Osteocyte (in vitro differentiated cells): ENCODE results near the gene EEF1A2. TPM values are rescaled to one million over a fixed set of nuclear protein-coding genes. Genes with fewer than 3 reads are reported as not detected.

Source experiments
- DNase-seq: peaks from one replicate; pipeline ENCODE4 v3.0.0; 2021; ENCODE audit warnings: mixed read lengths; ENCODE audit not compliant: unreplicated experiment; ENCODE audit errors: extremely low spot score
- H3K27ac Mint-ChIP-seq: one replicate; pipeline ENCODE4 v1.8.0; 2021; ENCODE audit warnings: mild to moderate bottlenecking, mixed read lengths; ENCODE audit not compliant: unreplicated experiment
- H3K27me3 Mint-ChIP-seq: one replicate; pipeline ENCODE4 v1.8.0; 2021; ENCODE audit warnings: mixed read lengths; ENCODE audit not compliant: unreplicated experiment
- H3K36me3 Mint-ChIP-seq: one replicate; pipeline ENCODE4 v1.8.0; 2021; ENCODE audit warnings: mixed read lengths; ENCODE audit not compliant: unreplicated experiment
- H3K4me1 Mint-ChIP-seq: one replicate; pipeline ENCODE4 v1.8.0; 2021; ENCODE audit warnings: mixed read lengths; ENCODE audit not compliant: unreplicated experiment
- H3K4me3 Mint-ChIP-seq: one replicate; pipeline ENCODE4 v1.8.0; 2021; ENCODE audit warnings: mild to moderate bottlenecking, moderate library complexity, mixed read lengths; ENCODE audit not compliant: unreplicated experiment
- H3K9me3 Mint-ChIP-seq: one replicate; pipeline ENCODE4 v1.8.0; 2021; ENCODE audit warnings: mixed read lengths; ENCODE audit not compliant: unreplicated experiment
- total RNA-seq: library from RNA; stranded (reverse); gene quantifications from 2 replicates; pipeline ENCODE4 v1.2.1, GENCODE V29; 2021
- TF ChIP-seq, protein P1 (sequence below): fragments of 200-600 bp; sonication (generic); IDR thresholded peaks from 2 replicates; pipeline ENCODE4 v1.5.0; 2021; ENCODE audit warnings: antibody characterized with exemption, mild to moderate bottlenecking, moderate library complexity

The EEF1A2 gene
- total RNA-seq, 1 donor from 2014 or later, result 0.56 TPM

DNA sequence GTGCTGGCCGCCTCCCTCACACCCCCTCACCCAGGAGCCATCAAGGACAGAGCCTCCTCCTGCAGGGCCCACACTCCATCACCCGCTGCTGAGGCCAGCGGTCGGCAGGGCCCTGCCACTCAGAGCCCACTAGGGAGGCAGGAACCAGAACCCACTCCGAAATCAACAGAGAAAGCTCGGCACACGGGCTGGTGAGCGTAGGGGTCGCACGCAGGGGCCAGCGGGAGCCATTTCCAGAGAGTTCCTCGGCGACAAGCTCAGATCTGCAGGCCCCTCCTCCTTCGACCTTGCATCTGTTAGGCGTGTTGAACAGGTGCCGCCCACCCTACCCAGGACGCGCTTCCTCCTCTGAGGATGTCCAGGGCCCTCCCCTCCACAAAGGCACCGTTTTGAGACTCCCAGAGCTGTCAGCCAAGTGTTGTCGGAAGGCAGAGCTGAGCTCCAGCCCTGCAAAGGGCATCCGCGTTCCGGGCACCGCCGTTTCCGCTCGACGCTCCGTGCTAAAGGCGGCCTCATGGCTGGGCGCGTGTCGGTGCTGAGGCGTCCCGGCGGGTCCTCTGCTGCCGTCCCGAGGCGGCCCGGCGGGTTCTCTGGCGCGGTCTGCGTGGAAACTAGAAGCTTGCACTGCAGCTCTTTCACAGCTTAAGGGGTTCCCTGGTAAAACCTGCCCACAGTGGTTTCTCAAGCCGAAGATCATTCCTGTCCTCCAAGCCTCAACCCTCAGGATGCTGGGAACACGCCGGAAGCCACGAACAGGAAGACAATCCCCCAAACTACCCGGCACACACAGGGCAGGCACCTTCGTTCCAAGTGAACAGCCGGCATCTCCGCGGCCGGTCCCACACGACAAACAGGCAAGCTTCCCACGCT lies 33.3 kb downstream of the EEF1A2 start:
- TF ChIP-seq, protein P1, sequence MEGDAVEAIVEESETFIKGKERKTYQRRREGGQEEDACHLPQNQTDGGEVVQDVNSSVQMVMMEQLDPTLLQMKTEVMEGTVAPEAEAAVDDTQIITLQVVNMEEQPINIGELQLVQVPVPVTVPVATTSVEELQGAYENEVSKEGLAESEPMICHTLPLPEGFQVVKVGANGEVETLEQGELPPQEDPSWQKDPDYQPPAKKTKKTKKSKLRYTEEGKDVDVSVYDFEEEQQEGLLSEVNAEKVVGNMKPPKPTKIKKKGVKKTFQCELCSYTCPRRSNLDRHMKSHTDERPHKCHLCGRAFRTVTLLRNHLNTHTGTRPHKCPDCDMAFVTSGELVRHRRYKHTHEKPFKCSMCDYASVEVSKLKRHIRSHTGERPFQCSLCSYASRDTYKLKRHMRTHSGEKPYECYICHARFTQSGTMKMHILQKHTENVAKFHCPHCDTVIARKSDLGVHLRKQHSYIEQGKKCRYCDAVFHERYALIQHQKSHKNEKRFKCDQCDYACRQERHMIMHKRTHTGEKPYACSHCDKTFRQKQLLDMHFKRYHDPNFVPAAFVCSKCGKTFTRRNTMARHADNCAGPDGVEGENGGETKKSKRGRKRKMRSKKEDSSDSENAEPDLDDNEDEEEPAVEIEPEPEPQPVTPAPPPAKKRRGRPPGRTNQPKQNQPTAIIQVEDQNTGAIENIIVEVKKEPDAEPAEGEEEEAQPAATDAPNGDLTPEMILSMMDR, result no peak
- H3K27ac Mint-ChIP-seq, result no peak overlapping the region
- no peaks in the 10 kb centered on the region for H3K4me1 Mint-ChIP-seq
- no peaks in the 10 kb centered on the region for H3K9me3 Mint-ChIP-seq
- peaks cover 40% of the 10 kb centered on the region for H3K27me3 Mint-ChIP-seq
- H3K4me3 Mint-ChIP-seq, result no peak overlapping the region
- no peak for DNase-seq
- H3K36me3 Mint-ChIP-seq, result no peaks in the 10 kb centered on the region

DNA sequence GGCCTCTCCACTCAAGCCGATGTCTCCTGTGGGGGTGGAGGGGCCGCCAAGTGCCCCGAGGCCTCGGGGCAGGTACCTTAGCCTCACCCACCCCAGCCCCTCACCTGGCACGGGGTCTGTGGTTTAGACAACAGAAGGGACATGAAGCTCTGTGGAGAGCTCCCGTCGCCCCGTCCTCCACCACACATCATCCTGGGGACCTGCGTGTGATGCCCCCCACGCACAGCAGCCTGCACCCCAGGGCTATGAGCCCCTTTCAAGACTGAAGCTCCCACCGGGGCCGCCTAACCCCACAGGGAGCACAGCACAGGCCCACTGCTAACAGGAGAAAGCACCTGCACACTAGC lies 34.6 kb downstream of the EEF1A2 start:
- H3K4me3 Mint-ChIP-seq, result no peak overlapping the region
- H3K4me1 Mint-ChIP-seq, result no peaks in the 10 kb centered on the region
- TF ChIP-seq, protein P1, result no peak

DNA sequence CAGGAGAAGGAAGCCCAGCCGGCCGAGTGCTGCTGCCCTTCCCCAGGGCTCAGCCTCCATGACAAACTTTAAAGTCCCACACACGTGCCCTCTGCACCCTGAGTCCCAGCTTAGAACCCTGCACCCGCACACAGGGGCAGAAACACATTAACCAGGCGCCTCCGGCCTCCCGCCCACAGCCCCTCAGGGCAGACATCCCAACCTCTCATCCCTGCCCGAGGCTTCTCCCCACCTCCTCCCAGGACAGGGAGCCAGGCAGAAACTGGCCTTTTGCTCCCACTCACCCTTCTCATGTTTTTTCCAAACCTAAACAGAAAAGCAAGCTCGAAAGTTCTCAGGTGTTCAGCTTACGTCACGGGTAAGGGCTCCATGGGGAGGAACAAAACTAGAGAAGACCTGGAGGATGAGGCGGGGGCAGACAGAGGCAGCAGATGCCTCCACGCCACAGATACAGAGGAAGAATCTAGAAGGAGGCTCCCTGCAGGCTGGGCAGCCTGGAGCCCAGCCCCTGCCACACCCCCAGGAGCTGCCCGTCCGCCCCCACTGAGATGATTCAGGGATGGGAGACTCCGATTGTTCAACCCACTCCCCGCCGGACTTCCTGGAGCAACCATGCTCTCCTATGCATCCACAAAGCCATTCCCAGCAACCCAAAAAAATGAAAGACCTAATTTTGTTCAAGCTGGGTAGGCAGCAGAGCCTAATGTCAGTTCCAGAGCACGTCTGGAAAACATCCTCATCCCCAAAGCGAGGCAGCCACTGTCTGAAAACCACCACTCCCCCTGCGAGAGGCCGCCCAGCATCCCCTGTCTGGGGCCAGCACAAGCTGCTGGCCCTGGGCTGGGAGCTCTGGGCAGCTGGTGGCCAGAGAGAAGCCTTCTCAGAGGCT lies 35.2 kb downstream of the EEF1A2 start:
- no peak for DNase-seq
- Mint-ChIP-seq H3K4me1 (no peaks in the 10 kb centered on the region), H3K27me3 (peaks cover 30% of the 10 kb centered on the region), H3K9me3 (no peaks in the 10 kb centered on the region), H3K4me3 (no peak overlapping the region), H3K27ac (no peak overlapping the region), H3K36me3 (no peaks in the 10 kb centered on the region)
- TF ChIP-seq, protein P1, result no peak

More for the DNA sequence above, 34.6 kb downstream of the EEF1A2 start:
- no peaks in the 10 kb centered on the region for H3K9me3 Mint-ChIP-seq
- no peak for DNase-seq
- no peaks in the 10 kb centered on the region for H3K36me3 Mint-ChIP-seq
- no peak overlapping the region for H3K27ac Mint-ChIP-seq
- H3K27me3 Mint-ChIP-seq, result peaks cover 33% of the 10 kb centered on the region

DNA sequence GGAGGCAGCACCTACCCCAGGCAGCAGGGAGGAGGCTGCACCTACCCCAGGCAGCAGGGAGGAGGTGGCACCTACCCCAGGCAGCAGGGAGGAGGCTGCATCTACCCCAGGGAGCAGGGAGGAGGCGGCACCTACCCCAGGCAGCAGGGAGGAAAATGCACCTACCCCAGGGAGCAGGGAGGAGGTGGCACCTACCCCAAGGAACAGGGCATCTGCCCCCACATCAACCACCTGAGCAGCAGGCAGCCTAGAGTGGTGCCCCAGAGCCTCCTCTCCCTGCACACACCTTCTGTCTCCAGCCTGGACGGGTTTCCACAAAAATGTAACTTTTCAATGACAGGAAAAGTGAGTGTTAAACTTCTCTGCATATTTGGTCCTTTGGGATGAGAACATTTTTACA lies 36.6 kb downstream of the EEF1A2 start:
- no peak for DNase-seq
- H3K36me3 Mint-ChIP-seq, result no peaks in the 10 kb centered on the region
- no peak overlapping the region for H3K27ac Mint-ChIP-seq
- H3K9me3 Mint-ChIP-seq, result no peaks in the 10 kb centered on the region
- TF ChIP-seq, protein P1, result no peak
- H3K27me3 Mint-ChIP-seq, result peaks cover 24% of the 10 kb centered on the region
- H3K4me3 Mint-ChIP-seq, result no peak overlapping the region
- H3K4me1 Mint-ChIP-seq, result no peaks in the 10 kb centered on the region
